NCI-H69 (cell line): Measurements from ENCODE around the gene ARL17B.
"Not testable (repeated sequence)": the region's sequence is repeated elsewhere in the genome, so short reads cannot be mapped to it uniquely, and the experiment has no call there.

Experiments
- DNase-seq: peaks from one replicate; lab custom pipeline; 2025; lab: John Stamatoyannopoulos, UW

Gene ARL17B

GRCh38 chr17:46249153-46249552 lies 112.4 kb downstream of the ARL17B start:
- DNase-seq: not testable (repeated sequence)

- peak; percentile 28 for DNase-seq
These were observed 116.4 kb downstream of the ARL17B start for GRCh38 chr17:46244949-46245768.

GRCh38 chr17:46244339-46244913 lies 117.1 kb downstream of the ARL17B start:
- not testable (repeated sequence) for DNase-seq

- not testable (repeated sequence) for DNase-seq
These were observed 117.6 kb downstream of the ARL17B start for GRCh38 chr17:46243928-46244327.

GRCh38 chr17:46243505-46243904 lies 118.1 kb downstream of the ARL17B start:
- not testable (repeated sequence) for DNase-seq

GRCh38 chr17:46231359-46231758 lies 130.2 kb downstream of the ARL17B start:
- DNase-seq: not testable (repeated sequence)

- peak; percentile 99 for DNase-seq
These were observed 136.2 kb downstream of the ARL17B start for GRCh38 chr17:46225274-46225794.

- DNase-seq: peak; percentile 57
These were observed 136.7 kb downstream of the ARL17B start for GRCh38 chr17:46224864-46225263.
